Ishikawa (cell line): ENCODE results near the gene TRDN.

ENCODE experiments used
- CEBPB ChIP-seq: IDR thresholded peaks from 2 replicates; pipeline ENCODE4 v1.6.1; 2012
- CREB1 ChIP-seq: IDR thresholded peaks from 2 replicates; pipeline ENCODE4 v1.6.1; 2012; ENCODE audit warnings: low read depth
- EGR1 ChIP-seq: IDR thresholded peaks from 2 replicates; pipeline ENCODE4 v1.6.1; 2012
- EP300 ChIP-seq: IDR thresholded peaks from 2 replicates; pipeline ENCODE4 v1.6.1; 2012; ENCODE audit warnings: borderline replicate concordance
- FOXM1 ChIP-seq: IDR thresholded peaks from 2 replicates; pipeline ENCODE4 v1.6.1; 2012; ENCODE audit warnings: low read depth, borderline replicate concordance
- MAX ChIP-seq: IDR thresholded peaks from 2 replicates; pipeline ENCODE4 v1.6.1; 2012
- NFIC ChIP-seq: IDR thresholded peaks from 2 replicates; pipeline ENCODE4 v1.6.1; 2012
- RAD21 ChIP-seq: IDR thresholded peaks from 2 replicates; pipeline ENCODE4 v1.6.1; 2012; ENCODE audit warnings: low read depth
- REST ChIP-seq: IDR thresholded peaks from 2 replicates; pipeline ENCODE4 v1.6.1; 2012; ENCODE audit warnings: low read depth, mild to moderate bottlenecking
- TAF1 ChIP-seq: IDR thresholded peaks from 2 replicates; pipeline ENCODE4 v1.6.1; 2012; ENCODE audit warnings: low read depth, mild to moderate bottlenecking
- TCF12 ChIP-seq: IDR thresholded peaks from 2 replicates; pipeline ENCODE4 v1.6.1; 2012; ENCODE audit warnings: low read depth
- TEAD4 ChIP-seq: IDR thresholded peaks from 2 replicates; pipeline ENCODE4 v1.6.1; 2012
- USF1 ChIP-seq: IDR thresholded peaks from 2 replicates; pipeline ENCODE4 v1.6.1; 2012
- YY1 ChIP-seq: IDR thresholded peaks from 2 replicates; pipeline ENCODE4 v1.6.1; 2012; ENCODE audit warnings: low read depth
- ZBTB7A ChIP-seq: IDR thresholded peaks from 2 replicates; pipeline ENCODE4 v1.6.1; 2012; ENCODE audit warnings: low read depth

TRDN gene

GRCh38 chr6:123527406-123527805 lies 109.3 kb downstream of the TRDN start:
- TF ChIP-seq EGR1 (no peak), REST (no peak), FOXM1 (no peak), EP300 (no peak), USF1 (no peak)

GRCh38 chr6:123526128-123526527 lies 110.6 kb downstream of the TRDN start:
- no peak for TF ChIP-seq TEAD4
- TF ChIP-seq EP300 = no peak
- TF ChIP-seq NFIC = no peak
- no peak for TF ChIP-seq YY1
- TF ChIP-seq TCF12 = no peak
- no peak for TF ChIP-seq FOXM1
- no peak for TF ChIP-seq EGR1
- no peak for TF ChIP-seq USF1
- TF ChIP-seq MAX = no peak
- TF ChIP-seq ZBTB7A = no peak
- TF ChIP-seq RAD21 = no peak

- TF ChIP-seq ZBTB7A (no peak), EGR1 (no peak), FOXM1 (no peak), EP300 (no peak), CEBPB (no peak), YY1 (no peak)
Observed at GRCh38 chr6:123524781-123525180, 112.0 kb downstream of the TRDN start.

- no peak for TF ChIP-seq MAX
- no peak for TF ChIP-seq YY1
- no peak for TF ChIP-seq USF1
- TF ChIP-seq NFIC = no peak
- no peak for TF ChIP-seq RAD21
- no peak for TF ChIP-seq CEBPB
- no peak for TF ChIP-seq TEAD4
- no peak for TF ChIP-seq EGR1
- TF ChIP-seq REST = no peak
- TF ChIP-seq TAF1 = no peak
- no peak for TF ChIP-seq FOXM1
- TF ChIP-seq EP300 = no peak
- TF ChIP-seq ZBTB7A = no peak
- no peak for TF ChIP-seq TCF12
- TF ChIP-seq CREB1 = no peak
Observed at GRCh38 chr6:123520217-123520616, 116.5 kb downstream of the TRDN start.

- TF ChIP-seq CEBPB (no peak), YY1 (no peak), REST (no peak), EGR1 (no peak), USF1 (no peak), ZBTB7A (no peak), FOXM1 (no peak), TAF1 (no peak)
Observed at GRCh38 chr6:123519189-123519505, 117.6 kb downstream of the TRDN start.
